GM18951 (cell line): ENCODE results near the gene GPRC5B.

ENCODE experiments used
- POLR2A ChIP-seq: IDR thresholded peaks from 4 replicates; pipeline ENCODE4 v1.6.1; 2011; ENCODE audit warnings: mild to moderate bottlenecking; ENCODE audit not compliant: insufficient read length, insufficient read depth; ENCODE audit errors: extremely low read depth
- in situ Hi-C: fragments of 300-500 bp; cut with MboI; formaldehyde crosslinking; loops from one replicate; pipeline ENCODE4 v1.12.0; 2022; ENCODE audit warnings: low sequenced_read_pairs, mixed read lengths, inconsistent platforms; ENCODE audit not compliant: unreplicated experiment

Gene GPRC5B

DNA sequence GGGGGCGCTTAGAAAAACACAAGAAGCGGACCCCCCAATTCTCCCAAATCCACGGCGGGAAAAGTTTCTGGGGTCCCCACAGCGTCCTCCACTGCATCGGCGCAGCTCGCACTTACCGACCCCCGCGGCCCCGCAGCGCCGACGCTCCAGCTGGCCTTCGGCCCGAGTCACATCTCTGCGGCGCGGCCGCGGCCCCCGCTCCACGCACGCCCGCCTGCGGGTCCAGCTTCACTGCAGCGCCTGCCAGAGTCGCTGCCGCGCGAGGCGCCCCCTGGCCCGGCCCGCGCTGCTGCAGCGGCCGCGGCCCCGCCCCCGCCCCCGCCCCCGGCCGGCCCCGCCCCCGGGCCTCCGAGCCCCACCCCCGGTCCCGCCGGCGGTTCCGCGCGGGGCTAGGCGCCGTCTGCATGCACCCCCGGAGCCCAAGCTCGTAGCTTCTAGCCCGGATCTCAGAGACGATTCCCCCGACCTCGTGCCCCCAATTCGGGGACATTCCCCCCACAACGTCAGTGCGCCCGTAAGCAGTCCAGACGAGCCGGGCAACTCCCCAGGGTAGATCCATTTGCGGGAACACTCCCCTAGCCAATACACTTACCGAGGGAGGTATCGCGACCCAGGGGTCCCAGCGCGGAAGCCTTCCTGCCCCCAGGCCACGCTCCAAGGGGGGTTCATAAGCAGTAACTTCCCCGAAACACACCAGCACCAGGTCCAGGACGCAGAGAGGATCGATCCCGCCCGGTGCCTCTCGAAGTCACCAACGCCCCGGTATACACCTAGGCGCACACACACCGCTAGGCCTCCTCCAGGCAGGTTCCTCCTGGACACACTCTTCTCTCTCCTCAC is at the start of gene GPRC5B:
TSS of gene GPRC5B (minus strand) at position 238 of the 840 bp plus-strand sequence. CDS start 12,003 bp downstream, outside the sequence.
- TF ChIP-seq POLR2A: no peak
- in situ Hi-C loops: loop anchor here (10.0 to 25.0 kb wide), 2 partner anchors 173 to 280 kb away; partner anchors contain the start of genes IQCK and KNOP1

DNA sequence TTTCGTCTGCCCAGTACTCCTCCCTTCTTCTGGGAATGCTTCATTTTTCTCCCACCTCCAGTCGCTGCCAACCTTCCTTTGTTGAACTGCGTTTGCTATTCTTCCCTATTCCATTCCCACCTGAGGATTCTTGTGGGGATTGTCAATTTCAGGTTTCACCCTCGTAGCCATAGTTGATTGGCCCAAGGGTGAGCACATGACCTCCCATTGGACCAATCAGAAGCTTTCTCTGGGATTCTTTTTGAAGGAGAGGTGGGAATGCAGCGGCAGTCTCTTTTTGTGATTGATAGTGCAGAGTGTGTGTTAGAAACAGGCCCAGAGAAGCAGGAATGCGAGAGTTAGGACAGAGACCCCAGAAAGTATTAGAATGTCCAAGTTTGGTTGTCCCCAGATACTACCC is 49.1 kb upstream of the GPRC5B start:
- in situ Hi-C loops: no loop called here
- TF ChIP-seq POLR2A: no peak

GRCh38 chr16:19929062-19929511 is 44.4 kb upstream of the GPRC5B start:
- no peak for TF ChIP-seq POLR2A
- in situ Hi-C loops: no loop called here

- in situ Hi-C loops: no loop called here
These were observed 43.8 kb upstream of the GPRC5B start for GRCh38 chr16:19928432-19928831.

GRCh38 chr16:19926449-19927390 is 42.1 kb upstream of the GPRC5B start:
- no peak for TF ChIP-seq POLR2A
- in situ Hi-C loops: no loop called here

More at GRCh38 chr16:19928432-19928831, 43.8 kb upstream of the GPRC5B start:
- no peak for TF ChIP-seq POLR2A

- no peak for TF ChIP-seq POLR2A
- in situ Hi-C loops: loop anchor here (25.0 kb wide), 1 partner anchor 464 kb away; no protein-coding TSS in a partner anchor
These were observed 38.7 kb upstream of the GPRC5B start for GRCh38 chr16:19923396-19923795.

- in situ Hi-C loops: loop anchor here (25.0 kb wide), 1 partner anchor 468 kb away; no protein-coding TSS in a partner anchor
- no peak for TF ChIP-seq POLR2A
These were observed 34.5 kb upstream of the GPRC5B start for GRCh38 chr16:19919142-19919541.

DNA sequence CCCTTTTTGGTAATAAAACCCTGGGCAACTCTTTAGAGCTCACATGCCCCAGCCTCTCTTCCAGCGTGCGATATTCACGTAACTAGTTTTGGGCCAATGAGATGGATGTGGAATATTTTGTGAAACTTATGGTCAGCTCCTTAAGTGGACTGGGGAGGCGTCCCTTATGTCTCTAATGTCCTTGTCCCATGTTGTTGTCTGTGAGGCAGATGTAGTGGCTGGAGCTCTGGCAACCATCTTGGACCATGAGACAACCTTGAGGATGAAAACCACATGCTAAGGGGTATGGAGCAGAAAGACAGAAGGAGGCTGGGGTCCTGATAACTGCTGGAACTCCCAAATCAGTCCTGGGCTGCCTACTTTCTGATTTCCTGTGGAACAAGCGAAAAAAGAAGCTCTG is 31.4 kb upstream of the GPRC5B start:
- in situ Hi-C loops: loop anchor here (25.0 kb wide), 1 partner anchor 471 kb away; no protein-coding TSS in a partner anchor
- no peak for TF ChIP-seq POLR2A

DNA sequence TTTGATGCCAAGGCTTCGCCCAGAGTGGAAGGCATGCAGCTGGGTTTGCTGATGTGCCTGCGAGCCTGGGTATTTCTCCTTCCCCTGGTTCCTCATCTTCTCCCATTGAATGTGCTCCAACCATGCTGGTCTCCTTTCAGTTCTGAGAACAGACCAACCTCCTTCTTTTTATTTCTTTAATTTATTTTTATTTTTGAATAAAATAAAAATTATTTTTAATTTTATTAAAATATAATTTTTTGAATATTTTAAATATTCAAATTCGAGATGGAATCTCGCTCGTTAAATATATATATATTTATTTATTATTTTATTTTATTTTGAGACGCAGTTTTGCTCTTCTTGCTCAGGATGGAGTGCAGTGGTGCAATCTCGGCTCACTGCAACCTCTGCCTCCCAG is 30.2 kb upstream of the GPRC5B start:
- in situ Hi-C loops: loop anchor here (25.0 kb wide), 1 partner anchor 472 kb away; no protein-coding TSS in a partner anchor
- no peak for TF ChIP-seq POLR2A

- TF ChIP-seq POLR2A: no peak
- in situ Hi-C loops: loop anchor here (25.0 kb wide), 1 partner anchor 474 kb away; no protein-coding TSS in a partner anchor
These were observed 28.6 kb upstream of the GPRC5B start for GRCh38 chr16:19913340-19913645.

- no peak for TF ChIP-seq POLR2A
- in situ Hi-C loops: loop anchor here (25.0 kb wide), 1 partner anchor 475 kb away; no protein-coding TSS in a partner anchor
These were observed 28.0 kb upstream of the GPRC5B start for GRCh38 chr16:19912455-19913339.
